HEK293 (cell line): ENCODE results near the gene RSRC1.
"Not testable (repeated sequence)": the region's sequence is repeated elsewhere in the genome, so short reads cannot be mapped to it uniquely, and the experiment has no call there.

Experiments
- CTCF ChIP-seq: fragments of 450-650 bp; formaldehyde crosslinking; IDR thresholded peaks from 2 replicates; pipeline ENCODE4 v1.5.1; 2016; ENCODE audit warnings: missing biosample characterization, missing genetic modification characterization
- TSHZ1 ChIP-seq: fragments of 450-650 bp; formaldehyde crosslinking; IDR thresholded peaks from 2 replicates; pipeline ENCODE4 v1.5.1; 2016; ENCODE audit warnings: missing biosample characterization, missing genetic modification characterization, borderline replicate concordance
- ZNF23 ChIP-seq: fragments of 450-650 bp; formaldehyde crosslinking; IDR thresholded peaks from 2 replicates; pipeline ENCODE4 v1.5.1; 2016; ENCODE audit warnings: missing biosample characterization, missing genetic modification characterization, borderline replicate concordance
- ZNF530 ChIP-seq: fragments of 450-650 bp; formaldehyde crosslinking; IDR thresholded peaks from 2 replicates; pipeline ENCODE4 v1.5.1; 2016; ENCODE audit warnings: low read depth, missing biosample characterization, missing genetic modification characterization
- TF ChIP-seq, protein P1 (sequence below): fragments of 450-650 bp; IDR thresholded peaks from 2 replicates; pipeline ENCODE4 v1.5.1; 2018; ENCODE audit warnings: missing biosample characterization, missing genetic modification characterization

DNA sequence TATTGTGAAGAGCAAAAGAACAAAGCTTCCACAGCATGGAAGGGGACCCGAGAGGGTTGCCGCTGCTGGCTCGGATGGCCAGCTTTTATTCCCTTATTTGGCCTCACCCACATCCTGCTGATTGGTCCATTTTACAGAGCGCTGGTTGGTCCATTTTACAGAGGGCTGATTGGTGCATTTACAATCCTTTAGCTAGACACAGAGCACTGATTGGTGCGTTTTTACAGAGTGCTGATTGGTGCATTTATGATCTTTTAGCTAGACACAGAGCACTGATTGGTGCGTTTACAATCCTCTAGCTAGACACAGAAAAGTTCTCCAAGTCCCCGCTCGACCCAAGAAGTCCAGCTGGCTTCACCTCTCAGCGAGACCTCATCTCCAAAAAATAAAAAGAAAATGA is 440.0 kb downstream of the RSRC1 start:
- not testable (repeated sequence) for TF ChIP-seq ZNF23 (tag by site-specific recombination); ZNF530; CTCF (tag by site-specific recombination); TSHZ1 (tag by site-specific recombination)
- TF ChIP-seq, protein P1, sequence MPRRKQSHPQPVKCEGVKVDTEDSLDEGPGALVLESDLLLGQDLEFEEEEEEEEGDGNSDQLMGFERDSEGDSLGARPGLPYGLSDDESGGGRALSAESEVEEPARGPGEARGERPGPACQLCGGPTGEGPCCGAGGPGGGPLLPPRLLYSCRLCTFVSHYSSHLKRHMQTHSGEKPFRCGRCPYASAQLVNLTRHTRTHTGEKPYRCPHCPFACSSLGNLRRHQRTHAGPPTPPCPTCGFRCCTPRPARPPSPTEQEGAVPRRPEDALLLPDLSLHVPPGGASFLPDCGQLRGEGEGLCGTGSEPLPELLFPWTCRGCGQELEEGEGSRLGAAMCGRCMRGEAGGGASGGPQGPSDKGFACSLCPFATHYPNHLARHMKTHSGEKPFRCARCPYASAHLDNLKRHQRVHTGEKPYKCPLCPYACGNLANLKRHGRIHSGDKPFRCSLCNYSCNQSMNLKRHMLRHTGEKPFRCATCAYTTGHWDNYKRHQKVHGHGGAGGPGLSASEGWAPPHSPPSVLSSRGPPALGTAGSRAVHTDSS (tag by site-specific recombination) = not testable (repeated sequence)
